ENCODE data around the gene PTPRN2.
"Not testable (repeated sequence)": the region's sequence is repeated elsewhere in the genome, so short reads cannot be mapped to it uniquely, and the experiment has no call there.

The PTPRN2 gene

GRCh38 chr7:158432369-158433341 lies 155.0 kb downstream of the PTPRN2 start:
- peak; percentile 1 for DNase-seq

DNA sequence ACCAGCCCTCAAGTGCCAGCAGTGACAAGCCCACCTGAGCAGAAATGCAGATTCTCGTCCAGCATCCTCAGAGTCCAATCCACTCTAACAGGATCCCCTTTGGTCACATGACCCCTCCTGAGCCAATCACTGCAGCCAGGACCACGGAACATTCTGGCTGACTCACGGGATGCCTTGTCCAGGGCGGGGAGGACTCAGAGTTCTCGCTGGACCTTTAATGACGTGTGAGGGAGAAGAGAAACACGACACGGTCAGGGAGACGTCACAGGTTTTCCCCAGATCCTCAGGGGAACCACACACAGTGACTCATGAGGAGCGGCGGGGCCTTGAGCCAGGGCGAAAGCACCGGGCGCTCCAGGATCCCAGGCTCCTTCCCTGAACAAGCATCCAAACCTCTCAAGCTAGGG lies 155.7 kb downstream of the PTPRN2 start:
- peak; percentile 37 for DNase-seq

DNA sequence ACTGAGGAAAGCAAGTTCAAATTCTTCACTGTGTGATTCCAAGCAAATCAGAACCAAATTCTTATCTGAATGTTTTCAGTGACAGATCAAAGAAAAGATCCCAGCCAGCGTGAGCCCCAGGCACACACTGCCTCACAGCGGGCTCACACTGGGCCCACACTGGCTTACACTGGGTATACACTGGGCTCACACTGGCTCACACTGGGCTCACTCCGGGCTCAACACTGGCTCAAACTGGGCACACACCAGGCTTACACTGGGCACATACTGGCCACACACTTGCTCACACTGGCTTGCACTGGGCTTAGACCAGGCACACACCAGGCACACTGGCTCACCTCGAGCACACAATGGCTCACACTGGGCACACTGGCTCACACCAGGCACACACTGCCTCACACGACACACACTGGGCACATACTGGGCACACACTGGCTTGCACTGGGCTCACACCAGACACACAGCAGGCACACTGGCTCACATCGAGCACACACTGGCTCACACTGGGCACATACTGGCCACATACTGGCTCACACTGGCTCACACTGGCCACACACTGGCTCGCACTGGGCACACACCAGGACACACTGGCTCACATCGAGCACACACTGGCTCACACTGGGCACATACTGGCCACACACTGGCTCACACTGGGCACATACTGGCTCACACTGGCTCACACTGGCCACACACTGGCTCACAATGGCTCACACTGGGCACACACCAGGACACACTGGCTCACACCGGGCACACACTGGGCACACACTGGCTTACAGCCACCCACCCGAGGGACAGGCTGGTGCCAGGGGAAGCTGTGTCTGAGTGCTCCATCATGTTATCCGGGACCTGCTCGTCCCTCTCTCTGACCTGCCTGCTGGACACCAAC lies 156.3 kb downstream of the PTPRN2 start:
- DNase-seq, result no peak

DNA sequence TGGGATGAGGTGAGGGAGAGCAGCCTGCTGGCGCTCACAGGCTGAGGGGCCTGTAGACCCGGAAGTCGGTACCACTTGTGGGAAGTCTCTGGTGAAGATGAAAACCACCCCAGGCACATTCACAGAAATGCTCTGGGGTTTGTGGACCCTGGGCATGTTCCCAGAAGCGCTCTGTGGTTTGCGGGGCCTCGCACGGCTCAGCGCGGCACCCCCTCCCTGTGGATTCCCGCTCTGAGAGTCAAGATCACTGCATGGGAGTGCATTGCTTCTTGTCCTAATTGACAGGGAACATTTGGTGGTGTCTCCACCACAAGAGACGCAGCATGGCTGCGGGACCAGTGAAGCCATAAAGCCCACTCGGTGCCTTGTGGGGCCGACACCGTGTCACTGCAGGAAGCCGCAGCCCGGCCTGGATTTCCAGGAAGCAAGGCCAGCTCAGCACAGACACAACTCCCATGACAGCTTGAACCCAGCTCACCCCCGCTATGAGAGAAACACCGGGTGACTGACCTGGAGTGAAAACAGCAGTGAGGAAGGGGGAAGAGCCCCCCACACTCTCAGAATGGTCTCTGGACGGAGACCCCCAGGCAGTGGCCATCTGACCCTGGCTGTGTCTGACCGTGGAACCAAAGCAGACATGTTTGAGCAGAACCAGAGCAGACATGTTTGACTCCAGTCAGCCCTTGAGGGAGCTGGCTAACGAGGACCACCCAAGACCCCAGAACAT lies 157.2 kb downstream of the PTPRN2 start:
- DNase-seq, result no peak

GRCh38 chr7:158428837-158429753 lies 158.5 kb downstream of the PTPRN2 start:
- no peak for DNase-seq

DNA sequence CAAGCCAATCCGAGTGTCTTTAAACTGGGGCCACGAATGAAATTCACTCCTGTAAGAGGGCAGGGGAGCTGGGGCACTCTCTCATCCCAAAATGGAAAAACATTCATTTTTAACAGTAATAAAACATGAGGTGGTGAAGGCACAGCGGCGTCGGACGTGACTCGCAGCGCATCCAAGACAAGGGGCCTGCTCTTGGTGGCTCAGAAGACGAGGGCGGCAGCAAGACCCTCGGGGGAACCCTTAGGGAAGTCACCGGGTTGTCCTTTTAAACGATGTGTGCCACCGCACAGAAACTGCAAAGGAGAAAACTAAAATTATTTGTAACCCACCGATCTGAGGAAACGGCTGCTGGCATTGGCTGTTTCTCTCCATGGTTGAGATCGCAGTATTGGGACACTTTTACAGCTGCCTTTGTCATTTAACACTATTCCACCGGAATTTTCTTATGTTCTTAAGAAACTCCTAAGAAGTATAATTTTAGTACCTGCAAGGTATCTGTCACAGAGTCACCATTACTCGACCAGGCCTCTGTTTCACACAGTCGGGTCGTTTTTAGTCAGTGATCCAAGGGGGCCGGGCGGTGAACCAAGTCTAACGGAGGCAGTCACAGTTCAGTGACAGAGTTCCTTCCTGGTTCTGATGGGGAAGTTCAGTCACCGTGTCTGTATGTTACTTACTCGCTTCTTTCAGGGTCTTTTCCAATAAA lies 159.3 kb downstream of the PTPRN2 start:
- no peak for DNase-seq

GRCh38 chr7:158425676-158426075 lies 161.9 kb downstream of the PTPRN2 start:
- DNase-seq, result not testable (repeated sequence)

- DNase-seq, result no peak
These were observed 163.1 kb downstream of the PTPRN2 start for GRCh38 chr7:158424531-158424930.

GRCh38 chr7:158424011-158424410 lies 163.6 kb downstream of the PTPRN2 start:
- DNase-seq, result no peak

GRCh38 chr7:158422887-158423560 lies 164.6 kb downstream of the PTPRN2 start:
- no peak for DNase-seq

DNA sequence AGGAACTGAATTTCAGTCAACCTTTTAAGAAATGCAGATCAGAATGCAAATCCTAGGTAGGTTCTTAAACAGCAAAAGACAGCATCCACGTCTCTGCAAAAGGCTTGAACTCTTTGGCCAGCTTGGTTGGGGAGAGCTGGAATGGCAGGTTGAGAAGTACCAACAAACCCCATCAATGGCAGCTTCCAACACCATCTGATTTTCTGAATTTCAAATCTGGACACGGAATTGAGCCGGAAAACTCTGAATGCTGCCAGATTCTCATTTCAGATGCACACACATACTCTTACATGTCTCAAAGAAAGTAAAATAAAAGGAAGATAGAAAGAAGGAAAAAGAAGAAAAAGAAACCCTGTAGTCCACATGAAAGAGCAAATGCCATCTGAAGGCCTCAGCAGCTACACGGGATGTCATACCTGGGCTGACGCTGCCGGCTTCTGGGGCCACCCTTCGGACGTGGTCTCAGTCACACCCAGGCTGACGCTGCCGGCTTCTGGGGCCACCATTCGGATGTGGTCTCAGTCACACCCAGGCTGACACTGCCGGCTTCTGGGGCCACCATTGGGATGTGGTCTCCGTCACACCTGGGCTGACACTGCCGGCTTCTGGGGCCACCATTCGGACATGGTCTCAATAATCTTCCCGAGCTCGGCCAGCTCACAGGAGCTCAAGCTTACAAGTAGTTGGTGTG lies 165.3 kb downstream of the PTPRN2 start:
- DNase-seq, result no peak

GRCh38 chr7:158421361-158421760 lies 166.3 kb downstream of the PTPRN2 start:
- DNase-seq, result no peak

DNA sequence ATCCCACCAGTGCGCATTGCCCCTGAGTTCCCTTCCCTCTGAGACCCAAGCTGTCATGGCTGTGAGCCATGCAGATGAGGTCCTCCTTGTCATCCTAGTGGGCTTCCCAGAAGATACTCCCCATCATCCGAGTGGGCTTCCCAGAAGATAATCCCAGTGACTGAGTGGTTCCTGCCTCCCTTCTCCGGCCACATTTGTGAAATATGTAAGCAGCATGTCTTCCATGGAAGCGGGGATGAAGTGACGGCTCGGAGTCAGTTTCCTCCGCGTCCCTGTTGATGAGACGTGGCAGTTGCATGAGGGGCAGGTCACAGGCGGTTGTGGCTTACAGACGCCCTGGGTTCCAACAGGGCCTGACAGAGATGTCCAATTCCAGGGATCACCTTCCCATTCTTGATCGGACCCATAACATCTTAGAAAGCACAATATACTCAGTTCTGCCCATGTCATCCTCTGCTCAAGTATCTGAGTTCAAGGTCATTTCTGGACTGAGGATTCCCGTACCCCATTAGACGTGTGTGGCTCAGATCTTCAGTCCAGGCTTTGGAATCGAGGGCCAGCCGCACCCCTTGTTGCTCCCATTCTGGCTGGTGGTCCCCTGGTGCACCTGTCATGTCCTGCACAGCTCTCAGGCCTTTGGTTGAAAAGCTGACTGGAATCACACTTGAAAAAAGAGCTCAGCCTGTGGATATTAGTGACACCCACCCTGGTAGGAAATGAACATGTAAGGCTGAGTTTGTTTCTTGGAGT lies 166.9 kb downstream of the PTPRN2 start:
- no peak for DNase-seq

DNA sequence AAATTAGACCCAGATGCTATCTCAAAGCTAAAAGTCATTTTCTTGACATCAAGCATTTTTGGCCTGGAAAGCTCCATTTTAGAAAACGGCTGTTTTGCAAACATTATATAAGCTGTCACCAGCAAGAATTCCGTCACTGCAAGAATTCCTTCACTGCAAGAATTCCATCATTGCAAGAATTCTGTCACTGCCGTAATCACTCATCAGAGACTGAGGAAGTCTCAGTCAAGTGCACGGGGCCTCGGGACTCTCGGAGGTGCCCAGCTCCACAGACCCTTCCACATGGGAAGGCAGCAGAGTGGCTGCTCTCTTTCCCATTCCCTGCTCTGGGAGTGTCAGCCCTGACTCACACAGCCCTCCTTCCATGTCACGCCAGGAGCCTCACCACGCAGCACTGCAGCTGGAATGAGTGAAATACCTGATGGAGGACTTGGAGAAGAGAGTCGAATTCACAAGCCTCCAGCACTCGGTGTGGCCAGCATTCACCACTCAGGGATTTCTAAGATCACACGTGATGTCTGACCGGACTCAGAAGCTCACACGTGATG lies 168.3 kb downstream of the PTPRN2 start:
- no peak for DNase-seq

GRCh38 chr7:158418395-158418794 lies 169.2 kb downstream of the PTPRN2 start:
- not testable (repeated sequence) for DNase-seq

GRCh38 chr7:158416283-158416933 lies 171.2 kb downstream of the PTPRN2 start:
- no peak for DNase-seq

GRCh38 chr7:158415316-158415715 lies 172.3 kb downstream of the PTPRN2 start:
- DNase-seq, result no peak

DNA sequence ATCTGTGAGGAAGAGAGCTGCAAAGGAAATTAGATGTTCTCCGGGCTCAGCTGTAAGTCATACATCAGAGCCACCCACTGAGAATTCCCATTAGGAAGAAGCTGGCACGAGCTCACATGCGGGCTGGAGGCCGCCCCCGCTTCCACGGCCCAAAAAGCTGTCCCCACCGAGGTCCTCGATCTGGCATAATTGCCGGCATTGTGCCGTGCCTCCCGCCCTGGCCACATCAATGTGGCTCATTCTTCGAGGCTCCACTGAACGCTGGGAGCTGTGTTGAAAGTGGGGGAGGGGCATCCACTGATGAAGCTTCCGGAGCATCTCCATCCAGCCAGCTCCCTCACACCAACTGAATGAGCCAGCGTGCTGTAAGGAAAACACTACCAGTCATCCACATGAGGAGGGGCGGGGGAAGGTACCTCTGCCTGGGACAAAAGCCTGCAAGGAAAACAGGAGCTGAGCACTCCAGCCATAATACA lies 173.1 kb downstream of the PTPRN2 start:
- DNase-seq, result peak; percentile 9

All from fibroblast of skin of abdomen (primary cell).